ENCODE results near the gene PIP5K1B.

GRCh38 chr9:69027355-69028097, 322.5 kb downstream of the PIP5K1B start:
- no peak for TF ChIP-seq EZH2 (IDR thresholded peaks at IDR 0.05; ENCODE audit: borderline replicate concordance, low read depth, low read length, severe bottlenecking)
- TF ChIP-seq CTCF (IDR thresholded peaks at IDR 0.05; ENCODE audit: extremely low read depth in 1 of 2, insufficient read depth in 1 of 2, low read depth in 1 of 2, low read length in 2 of 2), result peak; percentile 69 to 74
- no peak for TF ChIP-seq POLR2AphosphoS5 (IDR thresholded peaks at IDR 0.05; ENCODE audit: insufficient read depth, low read depth, low read length)
